Activated CD8-positive, alpha-beta memory T cell treated with anti-CD3 and anti-CD28 coated beads for 24 hours (primary cell): ENCODE data around the gene AKT2.

Experiments
- DNase-seq: peaks from one replicate; pipeline ENCODE4 v3.0.0-alpha.2; 2020

Gene AKT2

DNA sequence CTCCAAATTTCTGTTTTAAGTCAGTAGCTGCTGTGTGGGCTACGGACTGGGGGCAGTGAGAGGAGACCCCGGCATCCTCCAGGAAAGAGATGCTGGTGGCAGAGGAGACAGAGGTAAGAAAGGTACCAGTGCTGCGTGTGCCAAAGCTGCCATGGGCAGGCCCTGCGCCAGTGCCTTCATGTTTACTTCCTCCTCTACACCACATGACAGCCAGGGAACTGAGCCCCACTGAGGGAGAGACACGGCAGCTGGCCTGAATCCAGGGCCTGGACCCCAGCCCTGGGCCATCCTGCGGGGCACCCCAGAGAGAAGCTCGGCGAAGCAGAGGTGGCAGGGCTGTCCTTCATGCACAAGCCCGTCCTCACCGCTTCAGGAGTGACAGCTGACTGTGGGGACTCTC lies 35.9 kb downstream of the AKT2 start:
- DNase-seq: no peak

DNA sequence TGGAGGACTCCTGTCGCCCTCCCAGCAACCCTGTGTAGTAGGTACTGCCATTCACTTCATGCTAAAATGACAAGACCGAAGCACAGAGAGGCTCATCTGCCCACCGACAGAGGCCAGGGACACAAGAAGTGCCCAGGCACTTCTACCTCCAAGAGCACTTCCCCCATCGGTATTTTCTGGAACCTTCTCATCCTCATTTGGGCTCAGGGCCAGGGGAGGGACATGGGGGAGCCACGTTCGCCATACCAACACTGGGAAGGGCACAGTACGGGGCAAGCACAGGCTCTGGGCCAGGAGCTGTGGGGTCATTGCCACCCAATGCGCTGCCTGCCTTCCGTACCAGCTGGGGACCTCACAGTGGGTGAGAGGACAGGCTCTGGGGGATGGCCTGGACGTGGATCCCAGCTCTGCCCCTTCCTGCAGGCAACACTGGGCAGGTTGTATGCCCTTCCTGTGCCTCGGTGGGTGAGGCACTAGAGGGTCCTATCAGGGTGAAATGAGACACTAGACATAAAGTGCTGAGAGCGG lies 37.3 kb downstream of the AKT2 start:
- DNase-seq: no peak

DNA sequence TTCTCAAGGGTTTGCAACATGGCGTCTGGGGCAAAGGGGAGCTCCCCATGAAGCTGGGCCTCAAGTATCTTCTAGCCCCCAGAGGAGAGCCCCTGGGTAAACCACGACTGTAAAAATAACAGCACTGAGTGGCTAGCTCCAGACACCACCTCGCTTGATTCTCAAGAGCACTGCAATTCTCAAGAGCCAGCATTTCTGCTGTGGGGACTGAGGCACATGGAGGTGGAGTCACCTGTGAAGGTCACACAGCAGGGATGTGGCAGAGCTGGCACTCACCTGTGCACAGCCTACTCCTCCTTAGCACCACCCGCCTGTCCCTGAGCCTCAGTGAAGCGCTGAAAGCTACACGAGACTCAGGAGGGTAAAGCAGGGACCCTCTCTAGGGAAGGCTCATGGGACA lies 38.0 kb downstream of the AKT2 start:
- no peak for DNase-seq

DNA sequence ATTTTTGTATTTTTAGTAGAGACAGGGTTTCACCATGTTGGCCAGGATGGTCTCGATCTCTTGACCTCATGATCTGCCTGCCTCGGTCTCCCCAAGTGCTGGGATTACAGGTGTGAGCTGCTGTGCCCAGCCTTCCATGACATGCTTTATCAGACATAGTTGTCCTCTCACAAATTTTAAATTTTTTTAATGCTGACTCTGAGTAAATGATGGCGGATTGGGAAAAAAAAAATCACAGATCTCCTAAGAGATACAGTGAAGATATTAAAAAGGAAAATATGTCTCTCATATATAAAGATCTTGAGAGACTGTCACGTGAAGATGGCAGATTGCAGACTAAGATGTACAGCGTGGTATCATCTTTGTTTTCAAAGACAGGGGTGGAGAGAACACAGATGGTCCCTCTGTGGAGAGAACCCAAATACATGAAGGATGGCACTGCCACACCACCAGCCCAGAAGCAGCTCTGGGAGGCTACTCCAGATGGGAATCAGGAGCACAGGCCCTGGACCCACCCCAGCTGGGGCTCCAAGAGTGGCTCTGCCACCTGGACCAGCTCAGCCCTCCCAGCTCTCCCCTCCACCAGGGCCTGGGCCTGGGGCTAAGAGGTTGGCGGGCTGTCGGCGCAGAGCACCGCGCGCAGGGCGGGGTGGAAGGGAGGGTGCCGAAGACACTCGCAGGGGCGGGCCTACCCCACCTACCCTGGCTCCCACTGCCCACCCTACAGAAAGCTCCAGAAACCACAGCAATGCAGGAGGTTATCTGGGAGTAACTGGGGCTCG lies 38.7 kb downstream of the AKT2 start:
- DNase-seq: no peak

DNA sequence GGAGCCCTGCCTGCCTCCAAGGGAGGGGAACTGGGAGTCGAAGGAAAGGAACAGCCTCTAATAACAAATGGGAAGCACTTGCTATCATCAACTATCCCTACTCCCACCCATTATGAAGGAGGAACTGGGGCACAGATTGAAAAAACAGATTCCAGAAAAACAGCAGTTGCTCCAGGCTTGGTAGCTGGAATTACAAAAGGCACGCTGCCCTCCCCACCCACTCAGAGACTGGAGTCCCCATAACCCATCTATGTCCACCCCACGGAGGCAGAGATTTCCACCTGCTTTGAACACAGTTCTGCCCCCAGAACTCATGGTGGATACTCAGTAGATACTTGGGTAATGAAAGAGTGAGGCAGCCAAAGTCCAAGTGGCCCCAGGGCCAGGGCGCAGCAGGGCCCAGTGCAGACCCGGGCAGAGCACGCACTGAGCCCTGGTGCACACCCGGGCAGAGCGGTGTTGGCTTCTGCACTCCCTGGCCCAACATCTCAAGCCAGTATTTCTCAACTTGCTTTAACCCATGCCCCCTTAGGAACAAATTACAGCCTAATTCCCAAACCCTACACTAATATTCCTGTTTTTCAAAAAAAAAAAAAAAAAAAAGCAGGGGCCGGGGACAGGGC lies 39.5 kb downstream of the AKT2 start:
- no peak for DNase-seq

DNA sequence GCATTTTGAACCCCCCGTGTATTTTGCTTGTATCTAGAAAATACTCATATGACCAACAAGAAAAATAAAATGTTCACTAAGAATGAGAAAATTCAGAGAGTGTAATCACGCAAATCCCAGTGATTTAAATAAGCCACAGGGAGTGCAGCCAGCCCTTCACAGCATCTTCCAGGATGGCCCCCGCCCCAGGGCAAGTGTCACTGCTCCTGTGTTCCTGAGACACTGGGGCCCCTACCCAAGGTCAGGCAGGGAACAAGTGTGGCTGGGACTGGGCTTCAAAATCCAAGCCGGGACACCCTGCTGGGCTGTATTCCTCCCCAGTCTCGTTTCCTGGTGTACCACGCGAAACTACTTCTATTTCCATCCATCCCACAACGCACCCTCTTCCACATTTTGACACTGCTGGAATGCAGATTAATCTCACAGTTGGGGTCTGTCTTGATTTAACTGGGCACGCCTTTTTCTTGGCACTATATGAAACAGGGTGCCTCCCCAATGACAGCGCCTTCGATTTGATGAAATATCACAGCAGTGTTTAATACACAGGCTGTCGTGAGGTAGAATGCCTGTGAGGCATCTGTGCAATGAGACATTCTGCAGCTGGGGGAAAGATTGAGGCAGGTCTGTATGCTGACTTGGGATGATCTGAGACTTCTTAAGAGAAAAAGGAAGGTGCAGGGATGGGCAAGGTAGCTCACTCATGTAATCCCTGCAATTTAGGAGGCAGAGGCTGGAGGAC lies 40.4 kb downstream of the AKT2 start:
- DNase-seq: no peak

DNA sequence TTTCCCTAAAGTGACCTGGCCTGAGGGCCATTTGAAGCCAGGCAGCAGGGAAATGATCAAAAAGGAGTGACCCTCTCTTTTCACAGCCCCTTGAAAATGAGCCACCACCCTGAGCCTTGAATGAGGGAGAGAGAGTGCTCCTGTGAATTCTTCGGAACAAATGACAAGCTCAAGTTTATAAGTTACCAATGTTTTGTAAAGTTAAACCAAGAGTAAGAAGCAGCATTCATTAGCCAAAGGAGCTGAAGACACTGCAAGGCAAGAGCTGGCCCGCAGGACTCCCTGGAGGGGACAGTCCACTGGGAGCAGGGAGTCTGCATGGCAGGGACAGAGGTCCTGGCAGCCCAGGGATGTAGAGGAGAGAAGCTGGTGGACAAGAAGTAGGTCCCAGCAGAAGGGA lies 42.0 kb downstream of the AKT2 start:
- no peak for DNase-seq

DNA sequence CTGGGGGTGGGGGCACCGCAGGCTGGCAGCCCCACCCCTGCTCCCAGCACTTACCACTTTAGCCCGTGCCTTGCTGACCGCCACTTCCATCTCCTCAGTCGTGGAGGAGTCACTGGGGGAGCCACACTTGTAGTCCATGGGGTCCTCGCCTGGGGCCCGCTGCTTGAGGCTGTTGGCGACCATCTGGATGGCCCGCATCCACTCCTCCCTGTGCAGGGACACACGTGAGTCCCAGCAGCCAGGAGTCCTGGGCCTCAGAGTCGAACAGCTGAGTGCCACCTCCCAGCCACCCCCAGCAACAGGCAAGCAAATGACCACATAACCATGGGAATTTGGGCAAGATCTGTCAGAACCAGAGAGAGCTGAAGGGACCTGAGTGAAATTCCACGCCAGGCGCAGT lies 42.7 kb downstream of the AKT2 start:
- DNase-seq: no peak

DNA sequence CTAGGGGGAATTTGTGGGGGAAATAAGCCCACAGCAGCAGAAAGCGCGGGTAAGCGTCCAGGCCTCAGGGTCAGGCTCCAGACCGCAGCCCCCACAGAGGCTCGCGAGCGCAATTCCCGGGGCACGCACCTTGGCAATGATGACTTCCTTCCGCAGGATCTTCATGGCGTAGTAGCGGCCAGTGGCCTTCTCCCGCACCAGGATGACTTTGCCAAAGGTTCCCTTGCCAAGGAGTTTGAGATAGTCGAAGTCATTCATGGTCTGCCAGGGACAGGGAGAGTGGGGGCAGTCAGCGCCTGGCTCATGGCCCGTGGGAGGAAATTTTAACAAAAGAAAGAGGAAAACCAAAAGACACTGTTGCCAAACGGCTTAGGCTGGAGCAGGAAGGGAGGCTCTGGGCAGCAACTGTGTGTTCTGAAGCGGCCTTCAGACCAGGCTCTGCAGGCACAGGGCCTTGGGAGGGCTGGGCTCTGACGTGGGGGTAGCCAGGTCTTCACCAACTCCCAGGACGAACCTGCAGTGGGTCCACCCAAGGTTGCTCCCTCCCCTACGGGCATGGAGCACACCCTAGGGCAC lies 43.2 kb downstream of the AKT2 start:
- DNase-seq: no peak

DNA sequence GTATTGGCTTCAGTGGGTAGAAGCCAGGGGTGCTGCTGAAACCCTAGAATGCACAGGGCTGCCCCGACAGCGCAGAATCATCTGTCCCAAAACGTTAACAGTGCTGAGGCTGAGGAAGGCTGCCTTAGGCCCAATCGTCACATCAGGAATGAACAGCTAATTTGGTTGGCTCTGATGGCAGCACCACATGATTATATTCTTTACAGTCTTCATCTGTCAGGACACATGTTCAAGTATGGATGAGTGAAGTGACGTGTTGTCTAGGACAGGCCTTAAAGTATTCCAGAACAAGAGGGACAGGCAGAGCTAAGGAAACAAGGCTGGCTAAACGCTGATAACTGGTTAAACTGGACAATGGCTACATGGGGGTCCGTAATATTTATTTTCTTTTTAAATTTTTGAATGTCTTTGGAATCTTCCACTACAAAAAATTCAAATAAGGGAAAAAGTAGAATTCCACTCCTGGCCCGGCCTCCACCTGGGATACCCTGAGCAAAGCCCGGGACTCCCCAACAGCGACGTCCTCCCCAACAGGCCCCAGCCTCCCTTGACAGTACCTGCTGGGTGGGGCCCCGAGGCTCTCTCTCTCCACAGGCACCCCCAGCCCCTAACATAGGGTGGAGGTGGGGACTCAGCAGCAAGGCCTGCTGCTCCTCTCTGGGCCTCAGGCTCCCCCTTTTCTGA lies 43.9 kb downstream of the AKT2 start:
- no peak for DNase-seq

DNA sequence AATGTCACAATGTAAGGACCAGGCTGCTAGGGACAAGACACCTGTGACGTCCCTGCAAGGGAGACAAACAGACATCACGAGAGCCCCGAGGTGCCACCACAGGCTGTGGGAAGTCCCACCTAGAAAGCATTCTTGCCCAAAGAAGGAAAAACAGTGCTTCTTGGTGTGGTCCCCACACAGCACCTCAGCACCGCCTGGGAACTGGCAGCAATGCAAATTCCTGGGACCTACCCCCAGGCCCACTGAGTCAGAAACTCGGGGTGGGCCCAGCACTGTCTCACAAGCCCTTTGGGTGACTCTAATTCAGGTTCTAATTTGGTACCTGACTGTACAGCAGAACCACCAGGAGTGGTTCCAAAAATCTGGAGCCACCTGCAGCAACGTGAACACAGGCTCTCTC lies 44.8 kb downstream of the AKT2 start:
- no peak for DNase-seq

DNA sequence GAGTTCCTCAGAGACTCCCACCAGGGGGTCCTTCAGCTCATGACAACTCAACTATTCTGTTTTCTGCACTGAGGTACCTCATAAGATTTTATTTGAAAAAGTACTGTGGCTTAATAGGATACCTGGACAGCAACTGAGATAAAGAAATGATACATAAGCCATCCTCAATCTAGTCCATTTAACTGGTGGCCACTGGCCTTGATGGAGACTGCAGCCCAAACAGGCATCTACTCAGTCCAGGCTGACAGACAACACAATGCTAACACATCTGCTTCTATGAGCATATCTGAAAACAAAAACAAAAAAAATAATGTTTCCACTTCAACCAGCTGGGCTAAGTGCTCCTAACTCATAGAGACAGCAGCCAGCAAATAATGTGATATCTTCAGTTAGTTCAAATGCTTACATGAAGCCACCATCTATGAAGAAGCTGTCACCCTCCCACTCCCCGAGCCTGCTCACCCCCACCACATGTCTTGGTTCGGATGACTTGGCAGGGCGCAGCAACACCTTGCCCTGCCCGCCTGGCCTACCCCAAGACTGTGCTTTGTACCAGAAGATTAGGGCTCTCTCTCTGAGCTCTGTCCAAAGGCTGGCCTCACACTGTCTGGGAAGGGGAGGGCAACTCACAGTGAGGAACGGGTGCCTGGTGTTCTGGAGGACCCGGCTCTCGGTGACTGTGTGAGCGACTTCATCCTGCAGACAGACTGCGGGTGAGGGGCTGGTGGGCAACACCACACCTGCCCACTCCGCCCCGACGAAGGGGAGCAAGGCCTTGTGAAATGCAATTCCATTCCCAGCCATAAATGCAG lies 45.5 kb downstream of the AKT2 start:
- DNase-seq: no peak

DNA sequence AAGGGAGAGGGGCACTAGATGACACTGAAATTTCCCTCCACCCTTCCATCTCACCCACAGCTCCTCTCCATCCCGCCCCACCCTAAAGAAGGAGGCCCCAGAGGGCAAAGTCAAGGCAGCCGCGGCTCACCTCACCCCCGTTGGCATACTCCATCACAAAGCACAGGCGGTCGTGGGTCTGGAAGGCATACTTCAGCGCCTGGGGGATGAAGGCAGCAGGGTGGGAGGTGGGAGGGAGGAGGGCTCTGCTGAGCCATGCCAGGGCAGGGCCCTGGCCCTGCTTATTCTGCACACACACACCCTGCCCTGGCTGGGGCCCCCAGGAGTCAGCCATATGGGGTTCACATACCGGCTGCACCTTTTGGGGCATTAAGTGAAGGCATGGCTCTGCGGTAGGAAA lies 46.4 kb downstream of the AKT2 start:
- no peak for DNase-seq

DNA sequence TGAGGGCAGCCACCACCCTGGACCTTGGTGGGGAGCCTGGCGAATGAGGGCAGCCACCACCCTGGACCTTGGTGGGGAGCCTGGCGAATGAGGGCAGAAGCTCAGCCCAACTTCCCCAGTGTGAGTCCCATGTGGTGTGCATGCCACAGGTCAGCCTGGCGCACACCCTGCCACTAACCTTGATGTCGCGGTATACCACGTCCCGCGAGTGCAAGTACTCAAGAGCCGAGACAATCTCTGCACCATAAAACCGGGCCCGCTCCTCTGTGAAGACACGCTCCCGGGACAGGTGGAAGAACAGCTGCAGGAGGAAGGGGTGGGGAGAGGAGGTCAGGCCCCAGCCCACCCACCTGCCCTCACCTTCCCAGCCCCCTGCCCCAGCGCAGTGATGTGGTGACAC lies 47.4 kb downstream of the AKT2 start:
- no peak for DNase-seq

DNA sequence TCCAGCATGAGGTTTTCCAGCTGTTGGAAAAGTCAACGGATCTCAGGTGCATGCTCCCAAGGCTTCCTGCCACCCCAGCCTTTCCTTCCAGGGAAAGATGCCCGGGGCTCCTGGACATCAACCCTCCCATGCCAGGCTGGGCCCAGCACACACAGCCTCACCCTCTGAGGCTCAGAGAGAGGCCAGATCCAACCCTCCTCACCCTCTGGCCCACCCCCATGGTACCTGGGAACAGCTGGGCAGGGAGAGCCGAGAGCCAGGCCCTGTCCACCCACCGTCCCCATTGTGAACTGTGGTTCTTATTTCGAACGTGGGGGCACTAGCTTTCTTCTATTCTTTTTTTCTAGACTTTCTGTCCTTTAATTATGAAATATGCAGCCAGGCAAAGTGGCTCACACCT lies 48.8 kb downstream of the AKT2 start:
- DNase-seq: no peak

DNA sequence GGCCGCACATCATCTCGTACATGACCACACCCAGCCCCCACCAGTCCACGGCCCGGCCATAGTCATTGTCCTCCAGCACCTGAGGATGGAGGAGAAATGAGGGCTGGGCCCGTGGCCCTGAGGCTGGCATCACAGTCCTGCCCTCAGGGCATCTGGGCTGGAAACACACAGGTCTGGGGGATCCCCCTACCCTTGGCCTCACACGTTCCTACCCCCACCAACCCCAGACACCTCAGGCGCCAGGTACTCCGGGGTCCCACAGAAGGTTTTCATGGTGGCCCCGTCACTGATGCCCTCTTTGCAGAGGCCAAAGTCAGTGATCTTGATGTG lies 49.2 kb downstream of the AKT2 start:
- DNase-seq: no peak

DNA sequence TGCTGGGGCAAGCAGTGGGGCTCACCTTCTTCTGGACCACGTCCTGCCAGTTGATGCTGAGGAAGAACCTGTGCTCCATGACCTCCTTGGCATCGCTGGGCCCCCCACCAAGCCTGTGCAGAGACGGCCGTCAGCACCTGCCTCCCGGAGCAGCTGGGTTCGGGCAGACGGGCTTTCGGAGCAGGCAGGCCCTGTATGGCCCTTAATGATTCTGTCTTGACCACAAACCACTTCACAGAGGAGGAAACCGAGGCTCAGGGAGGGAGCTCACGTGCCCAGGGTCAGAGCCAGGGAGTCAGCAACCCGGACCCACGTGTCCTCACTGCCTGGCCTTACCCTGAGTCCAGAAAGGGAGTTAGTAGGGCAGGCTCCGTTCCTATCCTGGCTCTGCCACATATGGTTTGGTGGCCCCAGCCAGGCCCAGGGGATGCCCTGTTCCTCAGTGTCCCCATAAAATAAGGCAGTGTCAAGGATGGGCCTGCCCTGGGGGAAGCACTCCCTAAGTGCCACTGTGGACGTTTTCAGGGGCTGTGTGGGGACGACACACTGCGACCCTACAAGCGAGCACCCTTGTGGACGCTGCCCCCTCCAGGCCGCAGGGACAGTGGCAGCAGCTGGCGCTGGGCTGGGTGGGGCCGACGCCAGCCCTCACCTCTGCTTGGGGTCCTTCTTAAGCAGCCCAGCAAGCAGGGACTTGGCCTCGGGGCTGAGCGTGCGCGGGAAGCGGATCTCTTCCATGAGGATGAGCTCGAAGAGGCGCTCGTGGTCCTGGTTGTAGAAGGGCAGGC lies 49.7 kb downstream of the AKT2 start:
- no peak for DNase-seq

DNA sequence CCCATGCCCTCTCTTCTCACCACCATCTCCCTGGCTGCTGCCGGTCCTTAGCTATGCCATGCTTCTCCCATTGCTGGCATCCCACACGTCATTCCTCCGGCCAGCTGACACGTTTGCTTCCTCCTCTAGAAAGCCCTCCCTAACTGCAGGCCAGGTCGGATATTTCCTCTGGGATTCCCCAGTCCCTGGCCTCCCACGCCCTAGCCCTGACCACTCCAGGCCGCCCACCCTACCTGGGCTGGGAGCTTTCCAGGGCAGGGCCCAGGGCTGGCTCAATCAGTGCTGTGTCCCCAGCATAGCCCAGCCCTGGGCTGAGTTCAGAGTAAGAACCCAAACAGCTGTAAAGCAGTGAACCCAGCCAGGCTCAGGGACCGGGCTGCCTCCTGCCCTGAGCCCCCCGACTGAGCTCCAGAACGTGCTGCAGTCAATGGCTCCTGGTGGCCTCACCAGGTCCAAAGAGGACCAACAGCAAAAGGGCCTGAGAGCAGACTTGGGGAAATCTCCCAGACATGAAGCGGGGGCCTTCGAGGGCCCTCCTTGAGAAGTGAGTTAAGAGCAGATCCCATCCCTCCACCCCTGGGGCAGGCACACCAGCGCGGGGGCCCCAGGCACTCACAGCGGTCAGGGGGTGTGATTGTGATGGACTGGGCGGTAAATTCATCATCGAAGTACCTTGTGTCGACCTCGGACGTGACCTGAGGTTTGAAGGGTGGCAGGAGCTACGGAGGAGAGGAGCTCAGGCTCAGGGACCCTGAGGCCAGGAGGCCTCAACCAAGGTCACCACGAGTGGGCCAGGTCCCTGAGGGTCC lies 50.5 kb downstream of the AKT2 start:
- no peak for DNase-seq

DNA sequence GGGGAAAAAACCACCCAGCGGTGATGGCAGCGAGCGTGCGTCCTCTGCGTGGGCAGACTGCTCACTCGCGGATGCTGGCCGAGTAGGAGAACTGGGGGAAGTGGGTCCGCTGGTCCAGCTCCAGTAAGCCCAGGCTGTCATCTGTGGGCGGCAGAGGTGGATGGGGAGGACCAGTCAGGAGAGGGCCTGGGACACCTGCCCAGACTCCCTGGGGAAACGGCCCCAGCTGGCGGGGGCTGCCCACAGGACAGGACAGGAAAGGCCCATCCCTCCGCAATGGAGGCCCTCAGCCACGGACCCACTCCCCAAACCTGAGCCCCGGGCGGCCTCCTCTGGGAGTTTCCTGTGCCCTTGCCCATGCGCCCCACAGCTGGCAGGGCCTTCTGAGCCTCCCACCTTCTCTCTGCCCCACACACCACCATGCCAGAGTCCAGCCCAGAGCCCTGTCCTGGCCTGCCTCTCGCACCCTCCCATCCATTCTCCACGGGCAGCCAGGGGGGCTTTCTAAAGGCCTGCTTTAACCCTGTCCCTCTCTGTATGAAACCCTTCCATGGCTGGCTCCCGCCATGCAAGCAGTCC lies 51.2 kb downstream of the AKT2 start:
- DNase-seq: no peak
